Upper lobe of left lung (tissue), 4 donors: ENCODE measurements around the gene COX10.

ENCODE experiments used
- POLR2A ChIP-seq, 4 donors: fragments of 450-650 bp; IDR thresholded peaks; one replicate each; pipeline ENCODE4 v1.5.1; 2016 to 2017; ENCODE audit warnings: antibody characterized with exemption in 4 of 4, mild to moderate bottlenecking in 2 of 4
- TF ChIP-seq, protein P1 (sequence below), 6 experiments: fragments of 450-650 bp in 4 of 6; fragments of 200-600 bp in 2 of 6; sonication (generic) in 2 of 6; IDR thresholded peaks; one replicate each; pipeline ENCODE4 v1.5.1; 2016 to 2019; ENCODE audit warnings: antibody characterized with exemption in 6 of 6

DNA sequence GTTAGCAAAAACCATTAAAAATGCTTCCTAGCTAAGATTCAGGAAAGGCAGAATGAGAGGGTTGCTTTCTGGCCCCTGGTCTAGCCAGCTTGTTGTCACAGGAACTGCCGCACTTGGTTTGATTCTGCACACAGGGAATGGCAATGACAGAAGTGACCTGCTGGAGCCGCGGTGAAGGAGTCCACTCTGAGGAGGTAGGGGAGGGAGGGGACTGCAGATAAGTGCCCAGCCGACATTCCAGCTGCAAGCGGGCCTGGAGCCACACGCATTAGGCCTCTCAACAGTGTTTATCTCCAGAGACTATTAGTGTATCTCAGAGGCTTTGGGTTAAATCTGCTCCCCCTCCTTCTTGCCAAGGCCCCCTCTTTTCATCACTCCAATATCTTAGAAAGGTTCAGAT is 128.7 kb downstream of the COX10 start:
- TF ChIP-seq, protein P1, sequence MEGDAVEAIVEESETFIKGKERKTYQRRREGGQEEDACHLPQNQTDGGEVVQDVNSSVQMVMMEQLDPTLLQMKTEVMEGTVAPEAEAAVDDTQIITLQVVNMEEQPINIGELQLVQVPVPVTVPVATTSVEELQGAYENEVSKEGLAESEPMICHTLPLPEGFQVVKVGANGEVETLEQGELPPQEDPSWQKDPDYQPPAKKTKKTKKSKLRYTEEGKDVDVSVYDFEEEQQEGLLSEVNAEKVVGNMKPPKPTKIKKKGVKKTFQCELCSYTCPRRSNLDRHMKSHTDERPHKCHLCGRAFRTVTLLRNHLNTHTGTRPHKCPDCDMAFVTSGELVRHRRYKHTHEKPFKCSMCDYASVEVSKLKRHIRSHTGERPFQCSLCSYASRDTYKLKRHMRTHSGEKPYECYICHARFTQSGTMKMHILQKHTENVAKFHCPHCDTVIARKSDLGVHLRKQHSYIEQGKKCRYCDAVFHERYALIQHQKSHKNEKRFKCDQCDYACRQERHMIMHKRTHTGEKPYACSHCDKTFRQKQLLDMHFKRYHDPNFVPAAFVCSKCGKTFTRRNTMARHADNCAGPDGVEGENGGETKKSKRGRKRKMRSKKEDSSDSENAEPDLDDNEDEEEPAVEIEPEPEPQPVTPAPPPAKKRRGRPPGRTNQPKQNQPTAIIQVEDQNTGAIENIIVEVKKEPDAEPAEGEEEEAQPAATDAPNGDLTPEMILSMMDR (IDR thresholded peaks at IDR 0.05) = peak in 1 of 6 experiments; percentile 25
- peak in 1 of 4 donors; percentile 13 for TF ChIP-seq POLR2A (IDR thresholded peaks at IDR 0.05)
